Keratinocyte (primary cell): ENCODE results near the gene ITGA2. TPM values are rescaled to one million over a fixed set of nuclear protein-coding genes. Genes with fewer than 3 reads are reported as not detected.

ENCODE experiments used
- DNase-seq: peaks from one replicate; pipeline ENCODE4 v3.0.0-alpha.2; 2011; ENCODE audit warnings: low read depth, missing footprints, low spot score
- FAIRE-seq: peaks from 2 replicates; lab custom pipeline; 2011; peaks lifted over from hg19 to GRCh38; lab: Jason Lieb, UNC
- H2AFZ ChIP-seq: 2 replicates; pipeline ENCODE4 v1.6.0; 2012; ENCODE audit warnings: low read length, control low read depth, inconsistent platforms; ENCODE audit not compliant: control insufficient read depth
- H3K27ac ChIP-seq: 2 replicates; pipeline ENCODE4 v1.5.1; 2011; ENCODE audit warnings: low read length; ENCODE audit not compliant: control insufficient read depth, insufficient read depth
- H3K27me3 ChIP-seq: 3 replicates; pipeline ENCODE4 v1.6.0; 2011; ENCODE audit warnings: low read length; ENCODE audit not compliant: control insufficient read depth, insufficient read depth; ENCODE audit errors: extremely low read depth
- H3K36me3 ChIP-seq, 2 experiments: 2 replicates in 1 of 2; 3 replicates in 1 of 2; pipeline ENCODE4 v1.5.1; 2011; ENCODE audit warnings: low read length in 2 of 2, mild to moderate bottlenecking in 1 of 2; ENCODE audit not compliant: control insufficient read depth in 2 of 2, insufficient read depth in 2 of 2; ENCODE audit errors: extremely low read depth in 1 of 2
- H3K4me1 ChIP-seq: 3 replicates; pipeline ENCODE4 v1.5.1; 2011; ENCODE audit warnings: low read length; ENCODE audit not compliant: control insufficient read depth, insufficient read depth; ENCODE audit errors: extremely low read depth
- H3K4me2 ChIP-seq: 3 replicates; pipeline ENCODE4 v1.6.0; 2011; ENCODE audit warnings: low read depth, low read length; ENCODE audit not compliant: control insufficient read depth, insufficient read depth; ENCODE audit errors: extremely low read depth
- H3K4me3 ChIP-seq, 3 experiments: fragments of 200-600 bp in 1 of 3; sonication (generic) in 1 of 3; 2 replicates in 2 of 3; 3 replicates in 1 of 3; pipeline ENCODE4 v1.5.1; 2011 to 2016; ENCODE audit warnings: low read length in 3 of 3, mild to moderate bottlenecking in 3 of 3, control low read depth in 2 of 3, inconsistent platforms in 1 of 3, low read depth in 1 of 3, mixed read lengths in 1 of 3, mixed run types in 1 of 3, moderate library complexity in 1 of 3; ENCODE audit not compliant: control insufficient read depth in 2 of 3, insufficient read depth in 2 of 3; ENCODE audit errors: extremely low read depth in 1 of 3
- H3K79me2 ChIP-seq: 2 replicates; pipeline ENCODE4 v1.6.0; 2012; ENCODE audit warnings: low read length; ENCODE audit not compliant: control insufficient read depth, insufficient read depth
- H3K9ac ChIP-seq: 3 replicates; pipeline ENCODE4 v1.6.0; 2011; ENCODE audit warnings: low read length; ENCODE audit not compliant: control insufficient read depth, insufficient read depth; ENCODE audit errors: extremely low read depth
- H3K9me1 ChIP-seq: 3 replicates; pipeline ENCODE4 v1.6.0; 2011; ENCODE audit warnings: low read length; ENCODE audit not compliant: control insufficient read depth, insufficient read depth; ENCODE audit errors: extremely low read depth
- H3K9me3 ChIP-seq: 2 replicates; pipeline ENCODE4 v1.5.1; 2012; ENCODE audit warnings: low read depth, low read length; ENCODE audit not compliant: control insufficient read depth
- H4K20me1 ChIP-seq: 3 replicates; pipeline ENCODE4 v1.6.0; 2011; ENCODE audit warnings: low read length; ENCODE audit not compliant: control insufficient read depth, insufficient read depth; ENCODE audit errors: extremely low read depth
- CTCF ChIP-seq, 3 experiments: IDR thresholded peaks in 1 of 3; conservative IDR thresholded peaks in 1 of 3; optimal IDR thresholded peaks in 1 of 3; 2 replicates in 2 of 3; 3 replicates in 1 of 3; pipeline versions ENCODE3 to v1.5.1; 2011; ENCODE audit warnings: low read length in 3 of 3, mild to moderate bottlenecking in 3 of 3, moderate library complexity in 2 of 3, control low read depth in 1 of 3, inconsistent platforms in 1 of 3; ENCODE audit not compliant: insufficient read depth in 2 of 3; ENCODE audit errors: extremely low read depth in 1 of 3
- EZH2 ChIP-seq: IDR thresholded peaks from one replicate; pipeline ENCODE4 v1.6.1; 2012; ENCODE audit warnings: inconsistent platforms, mild to moderate bottlenecking, low read length, moderate library complexity
- dilution Hi-C: fragments of 300-500 bp; cut with MboI; formaldehyde crosslinking; loops from one replicate; pipeline ENCODE4 v1.7.0; 2020; ENCODE audit warnings: low sequenced_read_pairs; ENCODE audit not compliant: extremely low pct_ligation_motif_present
- polyA plus RNA-seq, 5 experiments: library from polyadenylated mRNA; depleted of rRNA in 3 of 5; stranded (reverse) in 3 of 5; stranded (forward) in 1 of 5; unstranded in 1 of 5; fragments of >200 nt; gene quantifications; 1 replicate in 1 of 5; 2 replicates in 3 of 5; 3 replicates in 1 of 5; pipeline versions ENCODE4 v1.2.1 to v1.2.3, GENCODE V29; 2011 to 2012; ENCODE audit warnings: missing spikeins in 2 of 5, low read depth in 1 of 5, low replicate concordance in 1 of 5

The ITGA2 gene
- polyA plus RNA-seq, 1 donor (not counting 4 experiments of a cell fraction or from before 2014, with no cell fraction given): 112 TPM

GRCh38 chr5:53027913-53028312 is 38.8 kb downstream of the ITGA2 start:
- H3K27me3 ChIP-seq: no peaks in the 10 kb centered on the region
- H2AFZ ChIP-seq: no peak overlapping the region
- dilution Hi-C loops: no loop called here
- peaks cover 47% of the 10 kb centered on the region for H3K79me2 ChIP-seq
- peak overlapping the region; percentile 79 for H3K27ac ChIP-seq
- H3K4me2 ChIP-seq: peak overlapping the region; percentile 57
- TF ChIP-seq EZH2 (no peak), CTCF (optimal IDR thresholded peaks at IDR 0.05 in 1 of 3, IDR thresholded peaks at IDR 0.05 in 1 of 3, conservative IDR thresholded peaks at IDR 0.05 in 1 of 3; ENCODE audit: extremely low read depth in 1 of 3, insufficient read depth in 2 of 3, low read length in 3 of 3) (peak in 1 of 3 experiments; percentile 14)
- peak overlapping the region; percentile 61 for H3K9ac ChIP-seq
- no peak for DNase-seq
- no peaks in the 10 kb centered on the region for H3K9me1 ChIP-seq
- no peaks in the 10 kb centered on the region for H4K20me1 ChIP-seq
- peaks cover 14 to 21% of the 10 kb centered on the region in 2 experiments for H3K36me3 ChIP-seq
- FAIRE-seq: peak; percentile 90
- H3K4me3 ChIP-seq: no peak overlapping the region
- H3K4me1 ChIP-seq: peaks cover 80% of the 10 kb centered on the region
- no peaks in the 10 kb centered on the region for H3K9me3 ChIP-seq

GRCh38 chr5:53029608-53030007 is 40.5 kb downstream of the ITGA2 start:
- Histone ChIP-seq H3K9me1 (no peaks in the 10 kb centered on the region), H3K36me3 (peaks cover 12 to 23% of the 10 kb centered on the region in 2 experiments), H3K27me3 (no peaks in the 10 kb centered on the region), H3K79me2 (peaks cover 46% of the 10 kb centered on the region), H3K4me1 (peaks cover 69% of the 10 kb centered on the region), H3K4me2 (no peak overlapping the region), H3K9ac (no peak overlapping the region), H4K20me1 (no peaks in the 10 kb centered on the region), H3K9me3 (no peaks in the 10 kb centered on the region), H3K27ac (peak overlapping the region; percentile 98), H2AFZ (no peak overlapping the region), H3K4me3 (no peak overlapping the region)
- dilution Hi-C loops: no loop called here
- FAIRE-seq (peak; percentile 36), DNase-seq (no peak)
- TF ChIP-seq EZH2: no peak
- TF ChIP-seq CTCF (optimal IDR thresholded peaks at IDR 0.05 in 1 of 3, IDR thresholded peaks at IDR 0.05 in 1 of 3, conservative IDR thresholded peaks at IDR 0.05 in 1 of 3; ENCODE audit: extremely low read depth in 1 of 3, insufficient read depth in 2 of 3, low read length in 3 of 3): no peak
